Stimulated activated CD4-positive, alpha-beta T cell treated with anti-CD3 and anti-CD28 coated beads, Interleukin-1b, Interleukin-23, amount 100 ng/mL, for 48 hours (primary cell): Measurements from ENCODE around the gene FGB.

Experiments
- DNase-seq: peaks from one replicate; pipeline ENCODE4 v3.0.0-alpha.2; 2020

The FGB gene

DNA sequence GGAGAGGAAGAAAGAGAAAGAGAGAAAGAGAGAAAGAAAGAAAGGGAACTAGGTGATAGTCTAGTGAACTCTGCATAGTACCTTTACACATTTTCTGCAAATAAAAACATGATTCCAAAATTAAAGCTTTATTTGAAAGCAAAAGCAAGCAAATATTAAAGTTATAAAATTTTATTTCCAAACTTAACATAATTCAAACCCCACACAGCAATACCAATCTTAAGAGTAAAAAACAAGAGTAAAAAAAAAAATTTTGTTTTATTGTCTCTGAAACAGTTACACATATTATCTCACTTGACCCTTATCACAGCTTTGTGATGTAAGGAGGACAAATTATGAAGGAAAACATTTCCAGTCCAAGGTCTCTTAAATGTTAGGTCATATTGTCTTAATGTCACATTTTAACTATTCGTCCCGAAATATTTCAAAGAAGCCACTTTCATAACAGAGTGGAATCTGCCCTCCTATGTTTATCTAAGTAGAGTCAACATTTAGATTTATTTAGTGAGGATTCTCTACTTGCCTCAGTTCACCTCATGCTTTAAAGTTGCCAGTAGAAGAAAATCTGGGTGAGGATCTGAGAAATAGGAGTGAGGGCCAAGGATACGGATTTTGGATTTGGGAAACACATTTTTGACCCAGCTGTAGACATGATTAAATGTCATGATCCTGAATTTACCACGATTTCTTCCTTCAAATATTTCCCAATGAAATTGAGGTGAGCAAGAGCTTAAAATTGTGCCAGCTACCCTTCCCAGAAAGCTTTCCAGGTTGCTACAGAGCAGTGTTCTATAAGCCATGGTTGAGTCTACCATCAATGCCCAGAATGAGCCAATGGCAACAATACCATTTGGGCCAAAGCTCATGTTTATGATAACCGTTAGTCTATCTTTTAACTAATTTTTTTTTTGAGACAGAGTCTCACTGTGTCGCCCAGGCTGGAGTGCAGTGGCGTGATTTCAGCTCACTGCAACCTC is 35.3 kb downstream of the FGB start:
- no peak for DNase-seq

DNA sequence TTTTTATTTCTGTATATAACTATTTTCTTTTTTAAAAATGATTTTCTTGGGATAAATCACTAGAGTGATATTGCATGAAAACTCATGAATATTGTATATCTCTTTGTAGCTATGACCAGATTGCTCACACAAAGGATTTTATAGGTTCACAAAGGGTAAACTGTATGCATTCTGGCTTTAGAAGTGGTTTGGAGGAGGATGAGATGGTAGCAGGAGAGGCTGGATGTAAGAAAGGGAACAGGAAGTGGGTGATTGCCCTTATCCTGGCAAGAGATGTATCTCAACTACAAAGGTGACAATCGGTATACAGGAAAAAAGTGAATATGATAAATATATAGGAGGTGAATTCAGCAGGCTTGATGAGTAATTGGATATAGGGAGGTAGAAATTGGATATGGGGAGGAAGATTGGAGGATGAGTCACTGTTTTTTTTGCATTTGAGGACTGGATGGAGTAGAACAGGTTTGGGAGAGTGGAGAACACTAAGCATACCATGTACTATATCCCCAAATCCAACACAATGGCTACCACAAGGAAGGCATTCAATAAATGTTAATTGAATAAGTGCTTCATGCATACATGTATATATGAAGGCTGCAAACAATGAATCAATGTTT is 39.7 kb downstream of the FGB start:
- DNase-seq, result no peak

DNA sequence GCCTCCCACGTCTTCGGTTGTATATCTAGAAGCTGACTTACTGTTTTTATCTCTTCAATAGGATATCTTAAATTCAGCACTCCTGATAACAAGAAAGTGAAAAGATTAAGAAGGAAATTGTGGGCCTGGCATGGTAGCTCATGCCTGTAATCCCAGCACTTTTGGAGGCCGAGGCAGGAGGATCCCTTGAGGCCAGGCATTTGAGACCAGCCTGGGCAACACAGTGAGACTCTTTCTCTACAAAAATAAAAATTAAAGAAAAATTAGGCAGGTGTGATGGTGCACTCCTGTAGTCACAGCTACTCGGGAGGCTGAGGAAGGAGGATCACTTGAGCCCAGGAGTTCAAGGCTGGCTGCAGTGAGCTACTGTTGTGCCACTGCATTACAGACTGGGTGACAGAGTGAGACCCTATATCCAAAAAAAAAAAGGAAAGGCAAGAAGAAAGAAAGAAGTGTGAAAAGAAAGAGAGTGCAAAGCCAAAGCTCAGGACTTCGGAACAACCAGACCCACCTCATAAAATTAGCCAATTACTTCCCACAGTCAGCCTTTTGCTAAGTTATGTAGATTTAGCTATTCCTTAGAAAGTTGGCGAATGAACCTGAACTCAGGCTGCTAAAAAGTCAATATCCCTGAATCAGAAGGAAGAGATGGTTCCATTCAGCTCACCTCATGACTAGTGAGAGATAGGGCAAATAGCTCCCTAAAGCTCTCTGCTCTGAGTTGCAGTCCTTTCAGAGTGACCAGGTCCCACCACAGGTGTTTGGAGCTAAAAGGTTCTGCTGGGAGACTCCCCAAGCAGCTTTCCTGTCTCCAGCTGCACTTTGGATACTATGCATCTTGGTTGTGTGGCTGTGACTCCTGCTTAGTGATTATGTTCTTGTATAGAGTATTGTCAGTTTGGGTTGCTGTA is 40.5 kb downstream of the FGB start:
- no peak for DNase-seq

DNA sequence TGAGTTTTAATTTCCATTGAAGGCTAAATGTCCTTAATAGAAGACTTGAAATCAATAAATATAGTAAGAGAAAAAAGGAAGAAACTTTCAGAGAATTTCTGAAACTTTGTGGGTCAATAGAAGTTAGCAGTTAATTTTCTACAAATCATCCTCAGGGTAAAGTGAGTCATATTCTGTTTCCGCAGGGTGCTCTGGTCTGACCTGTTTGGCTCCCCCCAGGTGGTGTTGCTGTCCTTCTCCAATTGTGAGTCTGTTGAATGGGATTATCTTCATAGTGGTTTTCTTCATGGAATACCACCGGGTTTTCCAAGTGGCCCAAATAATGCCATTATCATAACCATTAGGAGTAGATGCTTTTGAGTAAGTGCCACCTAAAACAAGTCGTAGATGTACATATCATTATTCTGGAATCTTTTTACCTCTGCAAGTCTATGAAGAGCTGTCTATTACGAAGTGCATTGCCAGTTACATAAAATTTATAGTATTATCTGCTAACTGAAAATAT is 41.9 kb downstream of the FGB start:
- DNase-seq, result no peak

DNA sequence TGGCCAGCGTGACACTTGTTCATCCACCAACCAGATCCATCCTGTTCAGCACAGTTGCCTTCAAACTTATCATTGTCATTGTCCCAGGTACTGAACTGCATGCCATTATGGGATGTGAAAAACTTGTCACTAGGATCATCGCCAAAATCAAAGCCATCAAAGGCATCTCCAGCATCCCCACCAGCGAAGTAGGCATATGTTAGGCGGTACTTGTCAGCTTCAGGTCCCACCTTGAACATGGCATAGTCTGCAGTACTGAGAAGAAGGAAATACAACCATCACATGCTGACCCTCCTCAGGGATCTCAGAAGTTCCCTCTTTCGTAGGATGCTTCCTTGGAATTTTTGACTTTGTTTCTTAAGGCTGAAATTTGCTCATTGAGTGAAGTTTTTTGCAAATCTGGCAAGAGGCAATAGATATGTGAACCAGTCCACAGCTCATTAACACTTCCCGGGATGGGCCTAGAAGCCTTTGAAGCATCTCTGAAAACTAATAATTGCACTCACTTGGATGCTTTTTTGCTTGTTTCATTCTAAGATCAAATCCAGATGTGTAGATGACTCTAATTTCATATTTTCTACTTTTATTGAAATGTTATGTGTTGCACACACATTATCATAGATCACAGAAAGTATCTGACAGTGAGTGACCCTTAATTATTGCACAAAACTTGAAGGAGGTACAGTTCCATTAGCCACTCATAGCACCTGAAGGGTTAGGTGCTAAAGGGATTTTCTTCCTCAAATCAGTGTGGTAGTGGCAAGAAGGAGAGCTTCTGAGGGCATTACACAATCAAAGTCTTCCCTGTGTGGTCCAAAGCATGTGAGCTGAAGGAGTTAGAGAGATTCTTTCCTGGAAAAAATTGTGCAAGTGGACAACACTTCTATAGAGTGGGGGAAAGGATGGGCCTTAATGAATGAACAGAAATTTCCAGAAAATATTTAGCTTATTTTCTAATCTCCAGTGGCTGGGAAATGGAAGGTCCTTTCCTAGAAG is 44.2 kb downstream of the FGB start:
- DNase-seq, result no peak

DNA sequence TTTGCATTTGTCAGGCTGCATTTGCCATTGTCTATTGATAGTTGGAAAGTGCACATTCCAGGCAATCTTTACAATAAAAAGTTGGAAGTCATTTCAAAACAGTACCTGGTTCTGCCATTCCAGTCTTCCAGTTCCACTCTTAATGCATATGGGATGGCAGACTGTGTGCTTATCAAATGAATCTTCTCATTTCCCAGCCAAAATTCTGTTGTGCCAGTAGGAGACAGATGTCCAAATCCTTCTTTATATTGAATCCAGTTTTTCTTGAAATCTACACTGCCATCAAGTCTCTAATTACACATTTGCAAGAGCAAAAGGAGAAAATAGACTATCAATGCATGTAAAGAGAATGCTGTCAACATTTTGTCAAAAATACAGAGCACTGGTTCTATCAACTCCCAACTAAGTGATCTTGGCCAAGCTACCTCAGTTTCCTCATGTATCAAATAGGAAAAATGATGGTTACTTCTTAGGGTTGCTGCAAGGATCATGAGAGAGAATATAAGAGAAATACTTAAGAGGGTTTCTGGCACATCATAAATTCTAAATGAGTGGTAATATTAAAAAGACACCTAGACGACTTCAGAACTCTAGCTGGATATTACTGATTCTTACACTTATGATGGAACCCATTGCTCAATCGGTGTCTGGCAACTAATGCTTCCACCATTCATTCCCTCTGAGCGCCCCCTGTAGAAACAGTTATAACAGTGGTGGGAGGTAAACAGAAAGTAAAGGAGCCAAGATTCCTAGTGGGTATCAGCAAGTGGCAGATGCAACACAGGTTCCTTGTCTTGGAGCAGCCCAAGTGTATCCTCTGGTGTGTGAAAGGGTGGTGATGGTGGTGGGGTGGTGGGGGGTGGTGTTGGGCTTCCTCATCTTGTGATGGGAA is 45.8 kb downstream of the FGB start:
- DNase-seq, result no peak

DNA sequence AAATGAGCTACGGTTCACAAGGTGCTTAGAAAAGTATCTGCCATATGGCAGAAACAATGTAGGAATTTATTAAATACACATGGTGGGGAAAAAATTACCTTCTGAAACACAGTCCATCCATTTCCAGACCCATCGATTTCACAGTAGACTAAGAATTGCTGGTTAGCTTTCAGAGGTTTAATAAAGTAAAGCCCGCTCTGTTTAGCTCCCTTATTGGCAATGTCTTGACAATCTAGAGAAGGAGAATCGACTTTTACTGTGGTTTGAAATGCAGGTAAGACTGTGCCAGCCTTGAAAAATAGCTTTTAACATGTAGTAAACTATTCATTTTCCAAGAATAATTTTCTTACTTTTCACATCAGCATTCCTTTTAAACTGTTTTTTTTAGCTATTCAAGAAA is 46.7 kb downstream of the FGB start:
- no peak for DNase-seq

DNA sequence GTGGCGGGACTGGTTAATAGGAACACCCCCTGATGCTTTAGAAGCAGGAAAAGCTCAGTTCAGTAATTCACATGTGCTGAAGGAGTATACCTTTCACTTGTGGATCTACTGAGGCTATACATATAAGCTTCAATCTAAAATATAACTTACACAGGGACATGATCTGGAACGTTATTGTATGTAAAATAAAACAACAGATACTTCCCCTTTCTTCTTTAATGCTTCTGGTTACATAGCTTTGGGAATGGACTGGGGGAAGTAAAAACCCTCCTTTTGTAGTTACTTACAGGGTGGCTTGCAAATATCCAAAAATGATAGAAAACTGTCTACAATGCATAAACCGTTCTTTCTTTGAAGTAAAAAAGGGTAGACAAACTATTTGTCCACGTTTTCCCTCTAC is 47.8 kb downstream of the FGB start:
- no peak for DNase-seq

DNA sequence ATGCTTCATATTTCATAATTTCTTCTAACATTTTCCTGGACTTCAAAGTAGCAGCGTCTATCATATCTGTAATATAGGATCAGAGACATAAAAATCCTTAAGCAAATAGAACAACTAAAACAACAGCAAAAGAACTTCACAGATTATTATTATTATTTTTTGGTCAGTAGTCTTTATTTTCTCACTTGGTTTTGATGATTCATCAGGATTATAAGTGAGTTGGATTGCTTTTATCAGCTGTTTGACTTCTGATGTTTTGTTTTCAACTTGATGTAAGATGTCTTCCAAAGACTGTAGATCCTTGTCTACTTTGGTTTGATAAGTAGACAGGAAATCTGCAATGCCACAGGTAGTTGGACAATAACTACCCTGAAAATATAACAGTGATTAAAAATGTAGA is 49.0 kb downstream of the FGB start:
- DNase-seq, result no peak

DNA sequence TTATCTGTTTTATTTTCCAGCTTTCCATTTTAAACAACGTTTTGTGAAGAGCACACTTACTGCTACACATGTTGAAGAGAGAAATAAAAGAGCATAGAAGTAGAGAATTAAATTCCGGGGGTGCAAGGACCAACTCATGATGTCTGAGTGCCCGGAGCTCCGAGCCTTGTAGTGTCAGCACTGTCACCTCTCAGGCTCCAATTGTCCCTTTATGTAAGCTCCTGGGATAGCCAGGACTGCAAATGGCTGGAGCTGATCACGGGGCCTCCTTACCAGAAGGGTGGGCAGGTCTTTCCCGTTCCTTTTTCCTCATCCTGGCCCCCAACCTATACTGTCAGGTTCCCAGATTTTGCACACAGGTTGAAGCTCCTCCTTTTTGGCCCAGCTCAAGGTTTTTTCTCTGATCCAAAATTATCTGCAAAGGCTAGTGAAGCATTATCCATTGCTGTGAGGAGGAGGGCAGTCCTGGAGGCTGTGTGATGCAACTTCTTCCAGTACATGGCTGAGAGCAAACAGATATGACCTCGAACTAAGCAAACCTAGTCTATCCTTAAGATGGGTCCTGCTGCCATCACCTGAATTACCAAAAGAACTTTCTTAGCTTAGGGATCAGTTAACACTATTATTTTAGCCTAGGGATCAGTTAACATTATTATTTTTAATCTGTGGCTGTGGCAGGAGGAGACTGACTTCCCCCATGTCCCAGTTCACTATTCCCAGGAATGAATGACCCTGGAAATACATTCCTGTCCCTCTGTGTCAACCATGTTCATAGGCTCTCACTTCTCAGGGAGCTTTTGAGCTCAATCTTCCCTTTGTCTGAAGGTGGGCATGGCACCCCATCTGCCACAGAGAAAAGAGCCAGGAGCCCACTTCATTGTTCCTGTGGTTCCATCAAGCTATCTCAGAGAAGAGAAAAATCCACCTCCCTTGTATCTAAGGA is 49.9 kb downstream of the FGB start, which contains the start of gene FGG:
FGG (minus strand) TSS at position 185 of the 943 bp plus-strand sequence; CDS start at position 138, 47 bp downstream.
- no peak for DNase-seq

DNA sequence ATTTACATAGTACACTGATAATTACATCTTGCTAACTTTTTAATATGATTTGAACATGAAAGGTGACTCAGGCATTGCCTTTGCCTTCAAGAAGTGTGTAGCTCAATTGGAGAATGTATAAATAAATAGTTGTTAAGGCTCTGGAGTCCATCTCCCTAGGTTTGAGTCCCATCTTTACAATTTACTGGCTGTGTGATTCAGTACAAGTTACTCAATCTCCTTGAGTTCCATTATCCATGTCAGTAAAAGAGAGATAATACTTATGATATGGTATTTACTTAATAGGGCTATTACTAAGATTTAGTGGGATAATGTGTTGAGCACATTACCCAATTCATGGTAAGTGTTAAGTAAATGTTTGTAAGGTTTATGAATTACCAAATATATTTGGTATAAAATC is 51.5 kb downstream of the FGB start:
- DNase-seq, result no peak

DNA sequence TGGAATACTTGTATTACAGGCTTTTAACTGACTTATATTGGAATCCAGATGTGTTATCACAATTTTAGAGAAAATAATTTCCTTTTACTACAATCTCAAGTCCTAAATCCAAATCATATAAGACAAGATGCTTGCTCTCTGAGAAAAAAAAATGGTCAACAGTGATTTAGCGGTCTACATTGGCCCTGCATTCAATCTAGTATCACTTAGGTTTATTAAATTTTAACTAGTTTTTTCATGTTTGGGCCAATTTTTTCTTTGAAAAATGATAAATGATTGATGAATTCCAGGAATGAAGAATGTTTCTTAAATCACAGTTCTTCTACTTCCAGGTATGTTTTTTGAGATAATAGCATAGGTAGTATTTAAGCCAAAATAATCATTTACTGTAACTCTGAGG is 52.4 kb downstream of the FGB start:
- DNase-seq, result no peak

DNA sequence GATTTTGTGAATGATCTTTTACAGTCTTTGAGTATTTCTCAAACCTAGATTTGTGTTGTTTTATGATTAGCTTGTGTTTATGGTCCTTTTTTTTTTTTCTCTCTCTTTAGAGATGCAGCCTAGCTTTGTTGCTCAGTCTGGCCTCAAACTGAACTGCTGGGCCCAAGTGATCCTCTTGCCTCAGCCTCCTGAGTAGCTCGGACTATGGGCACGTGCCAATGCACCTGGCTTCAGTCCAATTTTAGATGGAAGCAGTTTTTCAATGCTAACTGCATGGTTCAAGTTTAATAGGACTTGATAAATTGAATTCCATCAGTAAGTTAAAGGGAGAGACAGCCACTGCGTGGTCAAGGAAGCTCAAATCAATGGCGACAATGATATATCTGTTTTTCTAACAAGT is 53.5 kb downstream of the FGB start:
- DNase-seq, result no peak

DNA sequence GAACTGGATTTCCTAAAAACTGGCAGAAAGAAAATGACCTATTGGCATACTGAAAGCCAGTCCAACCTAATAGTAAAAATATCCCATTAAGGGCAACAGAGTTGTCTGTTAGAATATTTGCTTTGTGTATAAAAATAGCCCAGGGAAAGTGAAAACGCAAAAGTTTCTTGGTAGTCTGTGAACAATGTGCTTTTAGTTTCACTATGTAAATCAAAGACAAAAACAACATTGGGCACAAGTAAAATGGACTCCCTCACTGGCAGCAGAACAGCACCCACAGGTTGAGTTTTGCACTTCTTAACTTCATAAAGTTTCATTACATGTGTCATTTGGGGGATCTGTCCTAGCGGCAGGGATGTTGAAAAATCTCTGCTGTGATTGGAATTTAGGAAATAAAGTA is 53.9 kb downstream of the FGB start:
- DNase-seq, result no peak

DNA sequence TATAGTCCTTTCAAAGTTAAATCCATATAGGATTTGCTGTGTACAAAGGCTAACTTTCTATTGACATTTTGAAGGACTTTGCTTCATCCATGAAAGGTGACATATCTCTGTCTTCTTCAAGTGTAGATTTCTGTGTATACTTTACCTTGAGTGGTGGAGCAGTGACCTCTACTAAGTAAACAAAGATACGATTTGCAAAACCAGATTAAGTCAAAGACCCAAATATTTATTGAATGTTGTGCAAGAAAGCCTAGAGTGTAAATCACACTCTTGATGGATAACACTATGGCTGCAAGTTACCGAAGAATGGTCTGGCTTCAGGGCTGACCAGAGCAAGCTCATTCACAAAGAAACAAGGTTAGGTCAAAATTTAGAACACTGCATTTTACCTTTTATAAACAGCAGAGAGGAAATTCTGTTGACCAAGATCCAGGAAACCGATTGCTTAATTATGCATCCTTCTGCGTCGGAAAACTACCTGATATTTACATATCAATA is 55.1 kb downstream of the FGB start:
- DNase-seq, result no peak

DNA sequence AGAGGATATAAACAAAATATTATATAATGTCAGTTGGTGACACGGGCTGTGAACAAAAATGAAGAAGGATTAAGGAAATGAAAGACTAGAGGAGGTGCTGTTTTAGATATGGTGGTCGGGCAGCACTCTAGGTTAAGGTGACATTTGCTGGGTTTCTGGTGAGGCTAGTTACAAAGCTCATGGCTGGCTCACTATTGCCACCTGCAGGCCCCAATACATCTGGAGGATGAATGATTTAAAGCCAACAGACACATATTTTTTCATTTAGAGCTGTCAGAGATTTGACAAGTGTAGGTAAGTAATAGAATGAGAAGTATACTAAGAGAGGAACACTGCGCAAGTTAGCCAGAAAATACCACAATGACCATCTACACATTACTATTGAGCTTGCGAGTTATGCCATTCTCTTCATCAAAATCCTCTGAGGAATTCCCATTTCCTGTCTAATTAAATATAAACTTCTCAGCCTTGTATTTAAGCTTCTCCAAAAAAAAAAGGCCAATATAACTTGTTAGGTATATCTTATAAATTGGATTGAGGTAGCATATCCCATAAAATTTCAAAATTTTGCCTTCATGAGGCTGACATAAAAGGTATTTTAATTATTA is 56.0 kb downstream of the FGB start:
- peak; percentile 40 for DNase-seq

DNA sequence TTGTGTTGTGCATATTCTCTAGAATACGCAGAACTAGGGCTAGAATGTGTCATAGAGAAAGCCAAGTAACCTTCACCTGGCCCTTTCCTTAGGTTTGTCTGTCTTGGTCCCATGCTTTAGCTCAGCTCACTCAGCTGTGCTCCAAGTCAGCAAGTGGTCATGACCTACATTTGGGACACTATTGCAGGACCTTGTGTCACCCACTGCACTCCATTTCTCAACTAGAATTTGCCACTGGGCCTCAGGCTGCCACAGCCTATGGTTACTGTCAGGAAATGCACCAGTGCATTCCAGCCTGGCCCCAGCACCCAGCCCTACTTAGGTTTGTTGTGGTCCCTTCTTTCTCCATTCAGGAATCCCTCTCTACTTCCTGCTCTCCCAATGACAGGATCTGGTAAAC is 57.3 kb downstream of the FGB start:
- no peak for DNase-seq
